Kidney (tissue), 14 donors: ENCODE measurements around the gene MYCL. TPM values are rescaled to one million over a fixed set of nuclear protein-coding genes. Genes with fewer than 3 reads are reported as not detected.

ENCODE experiments used
- DNase-seq, 5 donors: peaks; one replicate each; pipeline ENCODE4 v3.0.0-alpha.2; 2013 to 2020
- FAIRE-seq: peaks from 2 replicates; lab custom pipeline; 2012; peaks lifted over from hg19 to GRCh38; lab: Jason Lieb, UNC
- H3K27ac ChIP-seq, 2 donors: one replicate each; pipeline ENCODE4 v1.7.0; 2013; ENCODE audit warnings: low read depth in 2 of 2, low read length in 2 of 2, inconsistent platforms in 1 of 2
- H3K27me3 ChIP-seq: one replicate; pipeline ENCODE4 v1.7.1; 2013; ENCODE audit warnings: low read length, inconsistent platforms; ENCODE audit not compliant: control insufficient read depth, insufficient read depth
- H3K36me3 ChIP-seq, 3 donors: one replicate each; pipeline versions ENCODE4 v1.7.0 to v1.7.1; 2013; ENCODE audit warnings: low read length in 3 of 3, control low read depth in 1 of 3, inconsistent platforms in 1 of 3; ENCODE audit not compliant: insufficient read depth in 3 of 3, control insufficient read depth in 2 of 3
- H3K4me1 ChIP-seq, 3 donors: one replicate each; pipeline versions ENCODE4 v1.7.0 to v1.7.1; 2013; ENCODE audit warnings: low read length in 3 of 3, inconsistent platforms in 1 of 3, low read depth in 1 of 3; ENCODE audit not compliant: control insufficient read depth in 2 of 3, insufficient read depth in 2 of 3
- H3K4me3 ChIP-seq, 3 donors: one replicate each; pipeline versions ENCODE4 v1.7.0 to v1.8.1; 2013; ENCODE audit warnings: low read length in 3 of 3, control low read depth in 1 of 3, inconsistent platforms in 1 of 3
- H3K9ac ChIP-seq, 3 donors: one replicate each; pipeline versions ENCODE4 v1.7.0 to v1.7.1; 2013; ENCODE audit warnings: low read length in 3 of 3, control low read depth in 1 of 3, inconsistent platforms in 1 of 3
- H3K9me3 ChIP-seq, 3 donors: one replicate each; pipeline versions ENCODE4 v1.7.0 to v1.7.1; 2013; ENCODE audit warnings: low read length in 3 of 3, control low read depth in 1 of 3, inconsistent platforms in 1 of 3; ENCODE audit not compliant: control insufficient read depth in 2 of 3, insufficient read depth in 1 of 3
- intact Hi-C: fragments of 100-400 bp; cut with DNase I; formaldehyde crosslinking; loops from one replicate; pipeline ENCODE4 v1.11.1; 2022
- polyA plus RNA-seq: library from polyadenylated mRNA; stranded (reverse); fragments of 350-450 nt; fragmentation: Illumina TruSeq; extraction: RNeasy Lipid Tissue Mini Kit (QIAGEN cat#74804); gene quantifications from one replicate; pipeline ENCODE4 v1.2.3, GENCODE V29; 2014; ENCODE audit warnings: low read depth, low replicate concordance; ENCODE audit not compliant: insufficient read depth
- total RNA-seq: library from RNA; stranded (reverse); fragmentation: NEBNext Ultra II Directional; extraction: Animal tissue kit (Norgen Biotek cat#: 25700); gene quantifications from one replicate; pipeline ENCODE4 v1.2.1, GENCODE V29; 2021
- TF ChIP-seq, protein P1 (sequence below): IDR thresholded peaks from 3 replicates; pipeline ENCODE4 v1.5.1; 2012; ENCODE audit warnings: mild to moderate bottlenecking, moderate library complexity, borderline replicate concordance; ENCODE audit not compliant: insufficient read depth; ENCODE audit errors: extremely low read depth
- donor health status: control.
- donor health status: control.
- donor health status: control.
- donor health status: control.
- donor health status: control.
- donor health status: DM: yes; HTN: yes; CAD: no.
- donor health status: Normal renal cell carcinoma (clear cell type).

MYCL gene
- total and polyA plus RNA-seq, 2 donors from 2014 or later, result 1.7 to 4.2 TPM

DNA sequence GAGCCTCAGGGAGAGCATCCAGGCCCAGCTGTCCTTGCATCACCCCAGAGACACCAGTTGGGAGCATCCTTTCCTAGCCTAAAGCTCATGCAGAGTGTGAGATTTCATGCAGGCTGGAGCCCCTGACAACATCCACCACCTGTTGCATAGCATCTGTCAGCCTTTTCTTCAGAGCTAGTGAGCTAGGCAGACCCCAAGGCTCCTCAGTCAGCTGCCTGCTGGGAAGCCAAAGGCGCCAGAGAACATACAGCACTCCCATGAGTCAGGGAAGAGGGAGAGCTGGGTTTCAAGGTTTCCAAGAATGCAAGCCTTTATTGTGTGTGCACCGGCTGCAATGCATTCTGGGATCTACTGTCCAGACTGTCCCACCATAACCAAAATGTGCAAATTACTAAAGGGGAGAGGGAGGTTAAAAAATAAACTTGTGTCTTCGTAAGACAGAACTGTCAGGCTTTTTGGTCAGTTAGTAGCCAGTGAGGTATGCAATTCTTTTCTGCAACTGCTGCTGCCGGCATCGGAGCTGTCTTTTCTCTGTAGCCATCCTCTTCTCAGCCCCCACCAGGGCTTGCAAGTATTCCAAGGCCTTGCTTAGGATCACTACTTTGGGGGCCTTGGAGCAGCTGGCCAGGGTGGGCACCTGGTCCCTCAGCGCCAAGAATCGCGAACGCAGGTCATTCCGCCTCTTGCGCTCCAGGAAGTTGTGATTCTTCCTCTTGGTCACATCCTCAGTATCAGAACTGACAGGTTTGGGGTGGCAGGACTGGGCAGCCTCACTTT, 4.6 kb downstream of the MYCL start:
- TF ChIP-seq, protein P1, sequence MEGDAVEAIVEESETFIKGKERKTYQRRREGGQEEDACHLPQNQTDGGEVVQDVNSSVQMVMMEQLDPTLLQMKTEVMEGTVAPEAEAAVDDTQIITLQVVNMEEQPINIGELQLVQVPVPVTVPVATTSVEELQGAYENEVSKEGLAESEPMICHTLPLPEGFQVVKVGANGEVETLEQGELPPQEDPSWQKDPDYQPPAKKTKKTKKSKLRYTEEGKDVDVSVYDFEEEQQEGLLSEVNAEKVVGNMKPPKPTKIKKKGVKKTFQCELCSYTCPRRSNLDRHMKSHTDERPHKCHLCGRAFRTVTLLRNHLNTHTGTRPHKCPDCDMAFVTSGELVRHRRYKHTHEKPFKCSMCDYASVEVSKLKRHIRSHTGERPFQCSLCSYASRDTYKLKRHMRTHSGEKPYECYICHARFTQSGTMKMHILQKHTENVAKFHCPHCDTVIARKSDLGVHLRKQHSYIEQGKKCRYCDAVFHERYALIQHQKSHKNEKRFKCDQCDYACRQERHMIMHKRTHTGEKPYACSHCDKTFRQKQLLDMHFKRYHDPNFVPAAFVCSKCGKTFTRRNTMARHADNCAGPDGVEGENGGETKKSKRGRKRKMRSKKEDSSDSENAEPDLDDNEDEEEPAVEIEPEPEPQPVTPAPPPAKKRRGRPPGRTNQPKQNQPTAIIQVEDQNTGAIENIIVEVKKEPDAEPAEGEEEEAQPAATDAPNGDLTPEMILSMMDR, result no peak
- intact Hi-C loops, result no loop called here
- FAIRE-seq (no peak), DNase-seq (peak in 3 of 5 donors; percentile 65 to 78 (median 67))
- Histone ChIP-seq H3K4me3 (no peak overlapping the region), H3K4me1 (peaks cover 0 to 11% (median 3%) of the 10 kb centered on the region in 3 donors), H3K9me3 (no peaks in the 10 kb centered on the region), H3K36me3 (no peaks in the 10 kb centered on the region), H3K9ac (no peak overlapping the region), H3K27ac (no peak overlapping the region), H3K27me3 (no peaks in the 10 kb centered on the region)

DNA sequence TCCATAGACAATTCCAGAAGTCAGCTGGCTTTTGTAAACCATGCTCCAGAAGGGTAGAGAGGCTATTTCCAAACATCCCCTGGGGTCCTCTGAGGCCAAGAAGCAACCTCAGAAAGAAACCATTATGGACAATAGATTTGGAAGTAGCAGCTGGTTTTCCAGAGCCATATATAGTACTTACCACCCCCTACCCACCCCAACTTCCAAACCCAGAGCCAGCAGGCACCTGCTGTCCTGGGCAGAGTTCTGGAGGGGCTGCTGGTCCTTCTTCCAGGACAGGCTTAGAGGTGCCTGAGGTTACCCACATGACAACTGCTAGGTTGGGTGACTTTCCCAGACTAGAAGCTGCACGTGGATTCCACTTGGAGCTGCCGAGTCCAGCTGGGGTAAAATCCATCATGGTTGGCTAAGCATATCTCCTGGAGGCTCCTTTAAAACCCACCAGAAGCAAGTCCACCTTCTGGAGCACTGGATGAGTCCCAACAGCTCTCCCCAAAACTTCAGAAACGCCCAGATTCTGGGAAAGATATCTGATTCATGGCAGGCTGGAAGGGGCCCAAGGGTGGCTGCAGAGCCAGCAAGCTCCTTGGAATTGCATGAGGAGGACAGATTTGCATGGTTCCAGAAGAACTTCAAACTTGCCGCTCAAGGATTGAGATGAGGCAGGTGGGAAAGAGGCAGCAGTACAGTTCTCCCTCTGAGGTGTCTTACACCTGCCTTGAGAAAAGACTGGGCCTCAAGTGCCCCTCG, 5.8 kb downstream of the MYCL start:
- no peak for DNase-seq
- no peak for FAIRE-seq
- no peaks in the 10 kb centered on the region for H3K36me3 ChIP-seq
- TF ChIP-seq, protein P1, result no peak
- H3K9ac ChIP-seq, result no peak overlapping the region
- no peaks in the 10 kb centered on the region for H3K9me3 ChIP-seq
- H3K4me1 ChIP-seq, result peaks cover 0 to 11% (median 3%) of the 10 kb centered on the region in 3 donors
- intact Hi-C loops, result no loop called here
- no peaks in the 10 kb centered on the region for H3K27me3 ChIP-seq
- H3K27ac ChIP-seq, result no peak overlapping the region
- no peak overlapping the region for H3K4me3 ChIP-seq

DNA sequence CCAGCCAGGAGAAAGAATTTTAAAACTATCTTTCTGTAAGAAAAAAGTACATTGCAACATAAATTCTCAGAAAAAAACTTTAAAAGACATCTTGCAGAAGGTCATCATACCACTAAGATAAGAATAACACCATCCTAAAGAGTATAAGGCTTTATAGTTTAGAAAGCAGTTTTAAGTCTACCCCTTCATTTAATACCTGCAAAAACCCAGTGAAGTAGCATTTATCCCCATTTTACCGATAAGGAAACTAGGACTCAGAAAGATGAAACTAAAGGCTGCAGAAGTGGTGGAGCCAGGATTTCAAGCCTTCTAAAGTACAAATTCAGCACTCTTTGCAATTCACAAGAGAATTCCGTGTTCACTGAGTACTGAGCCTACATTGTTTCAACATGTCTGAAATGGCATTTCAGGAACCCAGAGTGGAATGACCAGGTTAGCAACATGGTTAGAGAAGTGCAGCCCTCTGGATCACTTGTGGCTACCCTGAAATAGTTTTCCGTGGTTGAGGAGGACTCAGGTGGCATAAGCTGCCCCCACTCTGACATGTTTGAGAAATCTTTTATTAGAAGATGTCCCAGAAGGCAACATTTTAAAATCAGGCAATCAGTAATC, 6.7 kb downstream of the MYCL start:
- no peak overlapping the region for H3K27ac ChIP-seq
- FAIRE-seq (no peak), DNase-seq (no peak)
- no peak overlapping the region for H3K4me3 ChIP-seq
- H3K4me1 ChIP-seq, result peaks cover 0 to 8% (median 3%) of the 10 kb centered on the region in 3 donors
- H3K27me3 ChIP-seq, result no peaks in the 10 kb centered on the region
- TF ChIP-seq, protein P1, result no peak
- no peaks in the 10 kb centered on the region for H3K9me3 ChIP-seq
- intact Hi-C loops, result no loop called here
- no peaks in the 10 kb centered on the region for H3K36me3 ChIP-seq
- no peak overlapping the region for H3K9ac ChIP-seq
